HG03521 (cell line): ENCODE data around the gene ZNF106.

Experiments used
- ATAC-seq: cut with Tn5 transposase; IDR thresholded peaks from one replicate; pipeline ENCODE4 v1.9.1; 2021; ENCODE audit warnings: mild to moderate bottlenecking, moderate library complexity; ENCODE audit not compliant: unreplicated experiment

ZNF106 gene

DNA sequence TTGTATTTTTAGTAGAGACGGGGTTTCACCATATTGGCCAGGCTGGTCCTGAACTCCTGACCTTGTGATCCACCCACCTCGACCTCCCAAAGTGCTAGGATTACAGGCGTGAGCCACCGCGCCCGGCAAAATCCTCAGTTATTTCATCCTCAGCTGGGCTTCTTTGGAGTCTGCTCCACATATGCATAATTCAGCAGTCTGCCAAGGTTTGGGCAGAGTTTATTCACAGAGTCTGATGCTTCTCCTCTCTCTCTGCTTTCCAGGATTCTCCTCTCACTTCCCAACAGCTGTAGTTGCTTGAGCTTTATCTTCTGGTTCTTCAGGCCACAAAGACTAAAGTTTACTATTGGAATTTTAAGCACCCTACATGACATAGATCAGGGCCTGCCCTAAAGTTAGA, 8.2 kb downstream of the ZNF106 start:
- no peak for ATAC-seq

- no peak for ATAC-seq
Observed at GRCh38 chr15:42474827-42475226, 16.1 kb downstream of the ZNF106 start.

DNA sequence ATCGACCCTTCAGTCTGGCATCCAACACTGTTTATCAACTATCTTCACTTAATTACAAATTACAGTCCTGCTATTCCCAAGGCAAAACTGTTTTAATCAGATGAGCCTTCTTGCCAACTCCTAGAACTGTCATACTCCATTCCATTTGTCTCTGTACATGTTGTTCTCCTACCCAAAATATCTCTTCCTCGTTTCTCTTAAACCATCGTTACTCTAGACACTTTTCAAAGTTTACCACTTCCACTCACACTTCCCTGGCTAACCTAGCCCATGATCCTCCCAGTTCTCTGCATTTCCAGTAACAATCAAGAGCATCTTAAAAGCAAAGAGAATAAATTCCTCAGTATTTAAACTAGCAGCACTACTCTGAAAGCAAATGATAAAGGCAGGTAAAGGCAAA, 19.9 kb downstream of the ZNF106 start:
- ATAC-seq = no peak

GRCh38 chr15:42465520-42466259, 25.3 kb downstream of the ZNF106 start:
- ATAC-seq = no peak

DNA sequence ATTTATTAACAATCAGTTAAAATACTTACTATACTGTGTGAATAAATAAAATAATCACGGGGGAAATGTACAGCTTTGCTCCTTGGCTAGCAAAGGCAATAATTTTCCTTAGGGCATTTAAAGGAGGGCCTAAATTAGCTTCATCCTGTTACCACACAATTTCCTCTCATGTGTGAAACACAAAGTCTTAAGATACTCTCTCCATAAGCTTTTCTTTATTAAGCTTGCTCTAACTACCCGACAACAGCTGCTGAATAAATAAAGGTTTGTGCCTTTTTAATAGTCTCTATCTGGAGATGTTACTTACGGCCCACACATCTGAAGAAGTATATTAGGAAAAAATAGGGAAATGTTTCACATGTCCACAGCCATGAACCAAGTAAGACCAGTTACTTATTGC, 29.7 kb downstream of the ZNF106 start:
- ATAC-seq = no peak

- no peak for ATAC-seq
Observed at GRCh38 chr15:42457445-42458442, 33.2 kb downstream of the ZNF106 start.

- no peak for ATAC-seq
Observed at GRCh38 chr15:42456971-42457370, 34.0 kb downstream of the ZNF106 start.

DNA sequence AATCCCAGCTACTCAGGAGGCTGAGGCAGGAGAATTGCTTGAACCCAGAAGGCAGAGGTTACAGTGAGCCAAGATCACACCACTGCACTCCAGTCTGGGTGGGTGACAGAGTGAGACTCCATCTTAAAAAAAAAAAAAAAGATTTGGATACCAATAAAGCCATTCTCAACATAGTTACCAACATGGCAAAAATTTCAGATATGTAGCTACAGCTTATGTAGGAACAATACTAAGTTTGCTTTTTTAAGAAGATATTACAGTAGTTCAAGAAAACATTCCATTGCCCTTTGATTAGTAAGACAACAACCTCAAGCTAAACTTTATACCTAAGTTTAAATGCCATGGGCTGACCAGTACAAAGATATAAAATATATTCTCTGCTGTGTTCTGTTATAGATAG, 34.4 kb downstream of the ZNF106 start:
- ATAC-seq = no peak

GRCh38 chr15:42453826-42454225, 37.1 kb downstream of the ZNF106 start:
- ATAC-seq = no peak

GRCh38 chr15:42450425-42450790, 40.5 kb downstream of the ZNF106 start:
- ATAC-seq = no peak

- ATAC-seq = no peak
Observed at GRCh38 chr15:42449770-42450424, 41.0 kb downstream of the ZNF106 start.

DNA sequence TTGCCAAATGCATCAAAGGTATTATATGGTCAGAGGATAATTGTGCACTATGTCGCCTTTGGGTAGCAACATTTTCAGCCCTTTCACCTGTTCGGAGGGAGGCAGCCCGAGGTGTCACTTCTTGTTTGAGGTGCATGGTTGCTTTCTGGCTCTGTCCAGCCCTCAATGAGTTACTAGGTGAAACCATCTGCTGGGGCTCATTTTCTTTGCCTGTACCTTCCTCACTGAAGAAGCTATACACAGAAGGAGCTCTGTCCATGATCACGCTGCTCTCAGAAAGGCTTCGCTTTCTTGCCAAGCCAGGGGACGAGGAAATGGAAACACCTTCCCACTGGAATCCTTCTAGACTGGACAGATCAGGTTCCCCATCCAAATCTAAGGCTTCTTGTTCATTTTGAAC, 42.7 kb downstream of the ZNF106 start:
- ATAC-seq = no peak

DNA sequence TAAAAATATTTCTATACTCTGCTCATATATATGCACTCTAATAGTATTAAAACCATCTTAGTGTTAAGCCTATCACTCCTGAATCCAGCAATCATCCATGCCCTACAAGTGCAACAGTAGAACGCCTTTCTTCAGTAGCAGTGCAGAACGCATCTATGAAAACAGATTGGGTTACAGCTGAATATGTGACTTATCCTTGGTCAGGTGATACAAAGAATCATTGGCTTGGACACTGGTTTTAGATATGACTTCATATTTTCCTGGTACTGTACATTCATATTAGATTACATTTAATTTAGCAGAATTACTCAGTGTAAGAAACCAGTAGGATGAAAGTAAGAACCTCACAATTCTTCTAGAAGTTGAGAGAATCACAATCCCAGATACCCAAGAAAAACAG, 43.3 kb downstream of the ZNF106 start:
- no peak for ATAC-seq

- ATAC-seq = no peak
Observed at GRCh38 chr15:42445551-42445950, 45.4 kb downstream of the ZNF106 start.

DNA sequence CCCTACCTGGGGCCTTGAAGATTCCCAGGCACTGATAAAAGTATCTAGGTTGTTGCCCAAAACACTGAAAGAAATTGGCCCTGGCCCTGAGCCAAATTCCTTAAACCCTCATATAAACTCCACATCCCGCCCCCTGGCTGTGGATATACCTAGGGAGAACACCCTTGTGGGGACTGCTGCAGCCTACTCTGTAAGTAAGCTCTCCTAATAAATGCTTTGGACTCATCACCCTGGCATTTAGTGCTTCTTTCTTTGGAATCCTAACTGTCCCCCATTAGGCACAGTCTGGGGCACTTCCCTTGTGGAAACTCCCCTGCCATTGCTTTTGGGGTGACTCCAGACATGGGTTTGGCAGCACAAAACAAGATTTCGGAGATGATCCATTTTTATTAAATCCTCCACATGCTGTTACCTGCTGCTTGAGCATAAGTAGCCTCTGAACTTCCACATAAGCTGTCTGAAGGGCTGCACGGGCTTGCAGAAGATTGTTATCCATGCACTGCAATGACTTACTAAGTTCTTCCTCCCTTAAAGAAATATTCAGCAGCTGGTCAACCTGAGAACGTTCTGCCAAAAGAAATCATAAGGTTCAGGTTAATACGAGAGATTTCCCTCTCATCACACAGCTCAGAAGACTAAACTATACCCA, 46.4 kb downstream of the ZNF106 start:
- ATAC-seq = no peak

- no peak for ATAC-seq
Observed at GRCh38 chr15:42427429-42428223, 63.3 kb downstream of the ZNF106 start.

DNA sequence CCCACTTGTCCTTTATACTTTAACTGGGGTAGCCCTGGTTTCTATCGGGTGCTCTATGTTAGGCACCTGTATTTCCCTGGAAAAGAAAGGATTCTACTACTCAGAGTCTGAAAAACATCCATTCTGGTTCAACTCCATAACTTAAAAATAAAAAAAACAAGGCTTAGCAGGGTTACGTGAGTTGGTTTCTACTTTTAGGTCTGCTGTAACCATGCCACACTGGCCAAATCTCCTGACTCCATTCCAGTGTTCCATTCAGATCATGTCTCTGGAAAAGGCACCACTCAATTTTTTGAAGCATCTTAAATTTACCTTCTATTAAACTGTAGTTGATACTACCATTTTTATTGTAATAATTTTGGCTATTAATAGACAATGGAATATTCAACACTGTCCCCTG, 69.6 kb downstream of the ZNF106 start:
- ATAC-seq = no peak

- ATAC-seq = no peak
Observed at GRCh38 chr15:42419369-42419768, 71.6 kb downstream of the ZNF106 start.

DNA sequence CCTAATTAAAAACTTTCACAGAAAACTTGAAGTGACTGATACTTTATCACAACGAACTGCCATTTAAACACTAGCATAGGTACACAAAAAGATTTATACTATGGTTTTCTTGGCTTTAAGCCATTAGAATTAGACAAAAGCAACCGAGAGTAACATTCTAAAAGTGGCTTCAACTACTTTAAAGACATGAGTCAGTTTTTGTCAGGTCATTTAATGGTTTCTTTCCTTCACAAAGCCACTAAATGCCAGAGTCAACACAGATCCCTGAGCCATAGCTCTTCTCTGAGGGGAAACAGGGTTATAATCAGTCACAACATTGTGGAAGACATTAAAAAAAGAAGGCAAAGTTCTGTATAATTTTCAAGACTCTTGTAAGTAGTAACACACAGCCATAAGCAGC, 77.0 kb downstream of the ZNF106 start:
- no peak for ATAC-seq

GRCh38 chr15:42411884-42412283, 79.1 kb downstream of the ZNF106 start:
- no peak for ATAC-seq
